Mammary epithelial cell (primary cell): ENCODE results near the gene SMIM43.

Experiments
- EZH2 ChIP-seq: IDR thresholded peaks from 2 replicates; pipeline ENCODE4 v1.6.1; 2012; ENCODE audit warnings: low read length, inconsistent platforms, borderline replicate concordance
- TF ChIP-seq, protein P1 (sequence below), 2 donors: IDR thresholded peaks in 1 of 2; conservative IDR thresholded peaks in 1 of 2; 2 replicates each; pipeline ENCODE4 v1.5.1; 2011 to 2012; ENCODE audit warnings: inconsistent platforms in 2 of 2, low read length in 2 of 2, mild to moderate bottlenecking in 2 of 2, control low read depth in 1 of 2, low read depth in 1 of 2; ENCODE audit not compliant: insufficient read depth in 1 of 2; ENCODE audit errors: extremely low read depth in 1 of 2

GRCh38 chr4:121764303-121764701 is 662 bp downstream of the SMIM43 start:
- TF ChIP-seq, protein P1, sequence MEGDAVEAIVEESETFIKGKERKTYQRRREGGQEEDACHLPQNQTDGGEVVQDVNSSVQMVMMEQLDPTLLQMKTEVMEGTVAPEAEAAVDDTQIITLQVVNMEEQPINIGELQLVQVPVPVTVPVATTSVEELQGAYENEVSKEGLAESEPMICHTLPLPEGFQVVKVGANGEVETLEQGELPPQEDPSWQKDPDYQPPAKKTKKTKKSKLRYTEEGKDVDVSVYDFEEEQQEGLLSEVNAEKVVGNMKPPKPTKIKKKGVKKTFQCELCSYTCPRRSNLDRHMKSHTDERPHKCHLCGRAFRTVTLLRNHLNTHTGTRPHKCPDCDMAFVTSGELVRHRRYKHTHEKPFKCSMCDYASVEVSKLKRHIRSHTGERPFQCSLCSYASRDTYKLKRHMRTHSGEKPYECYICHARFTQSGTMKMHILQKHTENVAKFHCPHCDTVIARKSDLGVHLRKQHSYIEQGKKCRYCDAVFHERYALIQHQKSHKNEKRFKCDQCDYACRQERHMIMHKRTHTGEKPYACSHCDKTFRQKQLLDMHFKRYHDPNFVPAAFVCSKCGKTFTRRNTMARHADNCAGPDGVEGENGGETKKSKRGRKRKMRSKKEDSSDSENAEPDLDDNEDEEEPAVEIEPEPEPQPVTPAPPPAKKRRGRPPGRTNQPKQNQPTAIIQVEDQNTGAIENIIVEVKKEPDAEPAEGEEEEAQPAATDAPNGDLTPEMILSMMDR (conservative IDR thresholded peaks at IDR 0.05 in 1 of 2, IDR thresholded peaks at IDR 0.05 in 1 of 2; ENCODE audit: extremely low read depth in 1 of 2, insufficient read depth in 1 of 2, low read depth in 1 of 2, low read length in 2 of 2), result no peak
- TF ChIP-seq EZH2, result no peak
